Endodermal cell (in vitro differentiated cells): ENCODE data around the gene TADA1. TPM values are rescaled to one million over a fixed set of nuclear protein-coding genes. Genes with fewer than 3 reads are reported as not detected.

ENCODE experiments used
- DNase-seq: peaks from one replicate; pipeline ENCODE4 v3.0.0-alpha.2; 2017
- H3K27ac ChIP-seq: 2 replicates; pipeline ENCODE4 v1.5.1; 2013; ENCODE audit warnings: mild to moderate bottlenecking, low read depth, low read length, moderate library complexity
- H3K27me3 ChIP-seq: 2 replicates; pipeline ENCODE4 v1.6.1; 2013; ENCODE audit warnings: mild to moderate bottlenecking, low read length, moderate library complexity; ENCODE audit not compliant: insufficient read depth, control insufficient read depth, poor library complexity, severe bottlenecking
- H3K36me3 ChIP-seq: 2 replicates; pipeline ENCODE4 v1.7.0; 2013; ENCODE audit warnings: mild to moderate bottlenecking, low read length, moderate library complexity; ENCODE audit not compliant: control insufficient read depth, insufficient read depth
- H3K4me1 ChIP-seq: one replicate; pipeline ENCODE4 v1.7.0; 2013; ENCODE audit warnings: low read length; ENCODE audit not compliant: control insufficient read depth, insufficient read depth
- H3K4me3 ChIP-seq: 2 replicates; pipeline ENCODE4 v1.5.1; 2013; ENCODE audit warnings: mild to moderate bottlenecking, low read length, moderate library complexity
- H3K9ac ChIP-seq: 2 replicates; pipeline ENCODE4 v1.6.1; 2013; ENCODE audit warnings: mild to moderate bottlenecking, low read length, moderate library complexity; ENCODE audit not compliant: poor library complexity, severe bottlenecking; ENCODE audit errors: extremely low read depth
- H3K9me3 ChIP-seq: 2 replicates; pipeline ENCODE4 v1.6.1; 2013; ENCODE audit warnings: mild to moderate bottlenecking, low read length, moderate library complexity; ENCODE audit not compliant: control insufficient read depth
- H3K27ac Mint-ChIP-seq: 2 replicates; pipeline ENCODE4 v1.8.0; 2020; ENCODE audit warnings: mixed read lengths
- H3K27me3 Mint-ChIP-seq: 2 replicates; pipeline ENCODE4 v1.8.0; 2021; ENCODE audit warnings: mild to moderate bottlenecking, mixed read lengths; ENCODE audit not compliant: insufficient read depth
- H3K36me3 Mint-ChIP-seq: 2 replicates; pipeline ENCODE4 v1.8.0; 2020; ENCODE audit warnings: low read depth, mixed read lengths
- H3K4me1 Mint-ChIP-seq: 2 replicates; pipeline ENCODE4 v1.8.0; 2020; ENCODE audit warnings: mixed read lengths
- H3K4me3 Mint-ChIP-seq: 2 replicates; pipeline ENCODE4 v1.8.0; 2020; ENCODE audit warnings: mild to moderate bottlenecking, moderate library complexity, mixed read lengths
- H3K9me3 Mint-ChIP-seq: 2 replicates; pipeline ENCODE4 v1.8.0; 2020; ENCODE audit warnings: mild to moderate bottlenecking, mixed read lengths
- WGBS, 2 experiments: methylation state at CpG; one replicate each; pipeline versions ENCODE4 v1.1.5 to v1.1.7; 2013; ENCODE audit warnings: missing lambda C conversion rate in 2 of 2, mixed read lengths in 1 of 2; ENCODE audit not compliant: insufficient coverage in 1 of 2, insufficient read length in 1 of 2; 5-methylcytosine and 5-hydroxymethylcytosine counted together
- total RNA-seq, 2 donors: library from RNA; stranded (reverse); fragmentation: NEBNext Ultra II Directional in 1 of 2; extraction: Animal tissue kit (Norgen Biotek cat#: 25700) in 1 of 2; gene quantifications; 2 replicates in 1 of 2; 3 replicates in 1 of 2; pipeline ENCODE4 v1.2.1, GENCODE V29; 2021
- TF ChIP-seq, protein P1 (sequence below): fragments of 200-600 bp; sonication (generic); conservative IDR thresholded peaks from 2 replicates; pipeline ENCODE4 v1.5.0; 2021; ENCODE audit warnings: antibody characterized with exemption, mild to moderate bottlenecking

The TADA1 gene
- total RNA-seq, 2 donors from 2014 or later: 18.4 to 19.9 TPM

DNA sequence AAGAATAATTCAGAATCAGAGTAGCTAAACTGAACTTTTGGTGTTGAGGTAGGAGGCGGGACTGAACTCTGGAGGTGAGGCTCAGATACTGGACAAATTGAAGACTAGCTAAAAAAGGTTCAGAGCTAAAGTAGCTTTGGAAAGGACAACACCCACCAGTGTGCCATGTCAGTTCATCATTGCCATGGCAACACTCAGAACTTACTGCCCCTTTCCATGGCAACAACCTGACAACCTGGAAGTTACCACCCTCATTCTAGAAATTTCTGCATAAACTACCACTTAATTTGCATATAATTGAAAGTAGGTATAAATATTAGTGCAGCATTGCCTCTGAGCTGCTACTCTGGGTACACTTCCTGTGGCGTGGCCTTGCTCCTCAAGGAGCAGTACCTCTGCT is 67.1 kb downstream of the TADA1 start:
- Histone ChIP-seq H3K27me3 (no peaks in the 10 kb centered on the region), H3K9ac (no peak overlapping the region), H3K4me3 (no peak overlapping the region), H3K4me1 (no peaks in the 10 kb centered on the region), H3K36me3 (no peaks in the 10 kb centered on the region), H3K27ac (no peak overlapping the region), H3K9me3 (no peaks in the 10 kb centered on the region)
- no peaks in the 10 kb centered on the region for H3K27me3 Mint-ChIP-seq
- no peaks in the 10 kb centered on the region for H3K36me3 Mint-ChIP-seq
- 90 to 92% methylated on average over 2 of the region's 2 CpGs for WGBS, 2 experiments
- no peak for DNase-seq
- H3K9me3 Mint-ChIP-seq: peaks cover 3% of the 10 kb centered on the region
- no peak overlapping the region for H3K27ac Mint-ChIP-seq
- TF ChIP-seq, protein P1, sequence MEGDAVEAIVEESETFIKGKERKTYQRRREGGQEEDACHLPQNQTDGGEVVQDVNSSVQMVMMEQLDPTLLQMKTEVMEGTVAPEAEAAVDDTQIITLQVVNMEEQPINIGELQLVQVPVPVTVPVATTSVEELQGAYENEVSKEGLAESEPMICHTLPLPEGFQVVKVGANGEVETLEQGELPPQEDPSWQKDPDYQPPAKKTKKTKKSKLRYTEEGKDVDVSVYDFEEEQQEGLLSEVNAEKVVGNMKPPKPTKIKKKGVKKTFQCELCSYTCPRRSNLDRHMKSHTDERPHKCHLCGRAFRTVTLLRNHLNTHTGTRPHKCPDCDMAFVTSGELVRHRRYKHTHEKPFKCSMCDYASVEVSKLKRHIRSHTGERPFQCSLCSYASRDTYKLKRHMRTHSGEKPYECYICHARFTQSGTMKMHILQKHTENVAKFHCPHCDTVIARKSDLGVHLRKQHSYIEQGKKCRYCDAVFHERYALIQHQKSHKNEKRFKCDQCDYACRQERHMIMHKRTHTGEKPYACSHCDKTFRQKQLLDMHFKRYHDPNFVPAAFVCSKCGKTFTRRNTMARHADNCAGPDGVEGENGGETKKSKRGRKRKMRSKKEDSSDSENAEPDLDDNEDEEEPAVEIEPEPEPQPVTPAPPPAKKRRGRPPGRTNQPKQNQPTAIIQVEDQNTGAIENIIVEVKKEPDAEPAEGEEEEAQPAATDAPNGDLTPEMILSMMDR: no peak
- no peak overlapping the region for H3K4me3 Mint-ChIP-seq
- H3K4me1 Mint-ChIP-seq: no peaks in the 10 kb centered on the region

Other genes with a start within 250 kb of the TADA1 start
- gene POGK, start 36.8 kb downstream of the TADA1 start, total RNA-seq: 10 to 100 TPM; 37.9 to 43.2 TPM
- 1 to 10 TPM in 1 of 2 donors, under 1 TPM in 1; 1.00 to 1.4 TPM for gene ILDR2, start 99.3 kb upstream of the TADA1 start, total RNA-seq
- under 1 TPM in 1 of 2 donors, not detected in 1; 0.27 TPM for gene MAEL, start 113.0 kb upstream of the TADA1 start, total RNA-seq
- gene GPA33, start 214.1 kb upstream of the TADA1 start, total RNA-seq: 1 to 10 TPM in 1 of 2 donors, under 1 TPM in 1; 0.37 to 1.5 TPM
- gene STYXL2, start 217.8 kb upstream of the TADA1 start, total RNA-seq: 1 to 10 TPM in 1 of 2 donors, under 1 TPM in 1; 0.99 to 5.2 TPM